Right atrium auricular region (tissue), 2 donors: ENCODE measurements around the gene CXADR. TPM values are rescaled to one million over a fixed set of nuclear protein-coding genes. Genes with fewer than 3 reads are reported as not detected.

Experiments
- DNase-seq: peaks from one replicate; pipeline ENCODE4 v3.0.0-alpha.2; 2019; ENCODE audit warnings: low spot score
- H3K27ac ChIP-seq, 2 donors: fragments of 200-600 bp; sonication (generic); 1 replicate in 1 of 2; 2 replicates in 1 of 2; pipeline ENCODE4 v1.5.1; 2016 to 2019
- H3K27me3 ChIP-seq, 2 donors: fragments of 200-600 bp; sonication (generic); one replicate each; pipeline versions ENCODE4 v1.5.1 to v1.6.0; 2017 to 2019
- H3K36me3 ChIP-seq: fragments of 200-600 bp; sonication (generic); one replicate; pipeline ENCODE4 v1.5.1; 2016
- H3K4me1 ChIP-seq, 2 donors: fragments of 200-600 bp; sonication (generic); one replicate each; pipeline versions ENCODE4 v1.5.1 to v1.6.0; 2017 to 2019
- H3K4me3 ChIP-seq, 2 donors: fragments of 200-600 bp; sonication (generic); 1 replicate in 1 of 2; 2 replicates in 1 of 2; pipeline ENCODE4 v1.5.1; 2017 to 2019; ENCODE audit warnings: mild to moderate bottlenecking in 1 of 2, moderate library complexity in 1 of 2
- H3K9me3 ChIP-seq, 2 donors: fragments of 200-600 bp; sonication (generic); one replicate each; pipeline ENCODE4 v1.5.1; 2019
- total RNA-seq, 2 donors: library from RNA; depleted of rRNA; stranded (reverse); fragments of >200 nt; gene quantifications; one replicate each; pipeline ENCODE4 v1.1.0, GENCODE V29; 2016
- TF ChIP-seq, protein P1 (sequence below), 2 donors: fragments of 200-600 bp; sonication (generic); IDR thresholded peaks; one replicate each; pipeline ENCODE4 v1.5.1; 2019; ENCODE audit warnings: antibody characterized with exemption in 2 of 2

CXADR gene
- total RNA-seq, 2 donors from 2014 or later, result 25.8 to 28.8 TPM

DNA sequence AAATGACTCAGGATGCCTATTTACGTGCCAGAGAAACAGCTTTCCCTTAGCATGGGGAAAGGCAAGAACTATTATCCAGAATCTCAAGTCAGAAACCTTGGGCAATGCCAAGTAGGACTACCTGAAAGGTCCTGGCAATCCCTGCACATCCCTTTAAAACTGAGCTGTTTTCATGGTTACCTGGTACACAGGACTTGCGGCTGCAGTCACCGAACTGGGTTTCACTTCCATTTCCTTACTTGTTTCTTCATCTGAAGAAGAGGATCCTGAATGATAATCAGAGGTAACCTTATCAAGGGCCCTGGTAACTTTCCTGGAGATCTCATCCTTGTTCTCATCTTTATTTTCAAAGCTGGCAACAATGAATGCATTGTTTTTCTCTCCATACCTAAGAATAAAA is 85.6 kb downstream of the CXADR start:
- TF ChIP-seq, protein P1, sequence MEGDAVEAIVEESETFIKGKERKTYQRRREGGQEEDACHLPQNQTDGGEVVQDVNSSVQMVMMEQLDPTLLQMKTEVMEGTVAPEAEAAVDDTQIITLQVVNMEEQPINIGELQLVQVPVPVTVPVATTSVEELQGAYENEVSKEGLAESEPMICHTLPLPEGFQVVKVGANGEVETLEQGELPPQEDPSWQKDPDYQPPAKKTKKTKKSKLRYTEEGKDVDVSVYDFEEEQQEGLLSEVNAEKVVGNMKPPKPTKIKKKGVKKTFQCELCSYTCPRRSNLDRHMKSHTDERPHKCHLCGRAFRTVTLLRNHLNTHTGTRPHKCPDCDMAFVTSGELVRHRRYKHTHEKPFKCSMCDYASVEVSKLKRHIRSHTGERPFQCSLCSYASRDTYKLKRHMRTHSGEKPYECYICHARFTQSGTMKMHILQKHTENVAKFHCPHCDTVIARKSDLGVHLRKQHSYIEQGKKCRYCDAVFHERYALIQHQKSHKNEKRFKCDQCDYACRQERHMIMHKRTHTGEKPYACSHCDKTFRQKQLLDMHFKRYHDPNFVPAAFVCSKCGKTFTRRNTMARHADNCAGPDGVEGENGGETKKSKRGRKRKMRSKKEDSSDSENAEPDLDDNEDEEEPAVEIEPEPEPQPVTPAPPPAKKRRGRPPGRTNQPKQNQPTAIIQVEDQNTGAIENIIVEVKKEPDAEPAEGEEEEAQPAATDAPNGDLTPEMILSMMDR (IDR thresholded peaks at IDR 0.05), result no peak
- Histone ChIP-seq H3K4me3 (no peak overlapping the region), H3K36me3 (peaks cover 27% of the 10 kb centered on the region), H3K9me3 (no peaks in the 10 kb centered on the region), H3K4me1 (no peaks in the 10 kb centered on the region), H3K27me3 (no peaks in the 10 kb centered on the region), H3K27ac (no peak overlapping the region)
- no peak for DNase-seq

- TF ChIP-seq, protein P1 (IDR thresholded peaks at IDR 0.05), result no peak
These were observed 90.0 kb downstream of the CXADR start for GRCh38 chr21:17602874-17603273.

GRCh38 chr21:17607684-17608083 is 94.8 kb downstream of the CXADR start:
- TF ChIP-seq, protein P1 (IDR thresholded peaks at IDR 0.05), result no peak
- Histone ChIP-seq H3K9me3 (no peaks in the 10 kb centered on the region), H3K4me3 (no peak overlapping the region), H3K4me1 (peaks cover 0 to 1% of the 10 kb centered on the region in 2 donors), H3K36me3 (peaks cover 16% of the 10 kb centered on the region), H3K27me3 (no peaks in the 10 kb centered on the region), H3K27ac (no peak overlapping the region)
- no peak for DNase-seq

More at GRCh38 chr21:17602874-17603273, 90.0 kb downstream of the CXADR start:
- Histone ChIP-seq H3K4me1 (no peaks in the 10 kb centered on the region), H3K4me3 (no peak overlapping the region), H3K27ac (no peak overlapping the region), H3K9me3 (no peaks in the 10 kb centered on the region), H3K27me3 (no peaks in the 10 kb centered on the region), H3K36me3 (peaks cover 24% of the 10 kb centered on the region)
- no peak for DNase-seq

DNA sequence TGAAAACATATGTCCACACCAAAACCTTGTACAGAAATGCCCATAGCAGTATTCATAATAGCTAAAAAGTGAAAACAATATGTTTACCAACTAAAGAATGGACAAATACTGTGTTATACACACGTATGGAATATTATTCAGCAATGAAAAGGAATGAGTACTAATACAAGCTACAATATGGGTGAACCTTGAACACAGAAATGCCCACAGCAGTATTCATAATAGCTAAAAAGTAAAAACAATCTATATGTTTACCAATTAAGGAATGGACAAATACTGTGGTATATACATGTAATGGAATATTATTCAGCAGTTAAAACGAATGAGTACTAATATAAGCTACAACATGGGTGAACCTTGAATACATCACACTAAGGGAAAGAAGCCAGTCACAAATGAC is 96.8 kb downstream of the CXADR start:
- Histone ChIP-seq H3K27ac (no peak overlapping the region), H3K4me3 (no peak overlapping the region), H3K27me3 (no peaks in the 10 kb centered on the region), H3K36me3 (no peaks in the 10 kb centered on the region), H3K9me3 (no peaks in the 10 kb centered on the region), H3K4me1 (peaks cover 2 to 6% of the 10 kb centered on the region in 2 donors)
- TF ChIP-seq, protein P1 (IDR thresholded peaks at IDR 0.05), result no peak
- no peak for DNase-seq

DNA sequence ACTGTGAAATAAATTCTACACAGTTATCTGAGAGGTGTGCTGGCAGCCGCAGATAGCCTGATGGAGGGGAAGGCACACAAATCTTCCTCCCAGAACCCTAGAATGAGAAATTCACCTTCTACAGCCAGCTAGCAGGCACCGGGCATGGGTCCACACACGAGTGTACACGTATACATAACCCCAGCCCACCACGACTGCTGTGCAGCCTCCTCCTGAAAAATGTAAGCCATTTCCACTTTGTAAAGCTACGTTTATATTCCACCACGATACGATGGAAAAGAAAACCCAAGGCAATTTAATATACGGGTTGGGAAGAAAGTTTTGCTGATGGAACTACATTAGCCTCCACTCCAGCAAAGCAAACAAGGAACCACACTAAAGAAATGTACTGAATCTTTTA is 98.1 kb downstream of the CXADR start:
- Histone ChIP-seq H3K27me3 (no peaks in the 10 kb centered on the region), H3K27ac (peak overlapping the region; percentile 88 to 92), H3K9me3 (no peaks in the 10 kb centered on the region), H3K36me3 (no peaks in the 10 kb centered on the region), H3K4me3 (peak overlapping the region; percentile 75 to 97), H3K4me1 (peaks cover 2 to 6% of the 10 kb centered on the region in 2 donors)
- TF ChIP-seq, protein P1 (IDR thresholded peaks at IDR 0.05), result no peak
- no peak for DNase-seq

- peak; percentile 94 for DNase-seq
- H3K4me3 ChIP-seq, result peak overlapping the region; percentile 75 to 97
- H3K36me3 ChIP-seq, result no peaks in the 10 kb centered on the region
- no peaks in the 10 kb centered on the region for H3K27me3 ChIP-seq
- H3K9me3 ChIP-seq, result no peaks in the 10 kb centered on the region
- TF ChIP-seq, protein P1 (IDR thresholded peaks at IDR 0.05), result no peak
- peak overlapping the region; percentile 88 to 92 for H3K27ac ChIP-seq
- H3K4me1 ChIP-seq, result peaks cover 2 to 6% of the 10 kb centered on the region in 2 donors
These were observed 98.7 kb downstream of the CXADR start for GRCh38 chr21:17611414-17612022.
